HEK293T (cell line): ENCODE data around the gene SCAF4.
A peak's percentile ranks its signal among the peaks of the same experiment; 100 is the strongest.

ENCODE experiments used
- CTCF ChIA-PET: fragments of 350-600 bp; formaldehyde crosslinking; extraction: SDS; loops from one replicate; lab custom pipeline; 2021; ENCODE audit warnings: antibody characterized with exemption, inconsistent platforms; lab: Yijun Ruan, JAX
- POLR2A ChIA-PET: fragments of 350-600 bp; formaldehyde crosslinking; extraction: SDS; loops from one replicate; lab custom pipeline; 2020; ENCODE audit warnings: antibody characterized with exemption, inconsistent platforms; lab: Yijun Ruan, JAX
- DNase-seq: peaks from one replicate; pipeline ENCODE4 v3.0.0; 2012; ENCODE audit warnings: mixed read lengths; ENCODE audit errors: extremely low spot score
- ARNT ChIP-seq: fragments of 450-650 bp; IDR thresholded peaks from 2 replicates; pipeline ENCODE4 v1.6.1; 2017; ENCODE audit warnings: mild to moderate bottlenecking
- BHLHE40 ChIP-seq: fragments of 450-650 bp; IDR thresholded peaks from 2 replicates; pipeline ENCODE4 v1.6.1; 2016; ENCODE audit warnings: mild to moderate bottlenecking, moderate library complexity, borderline replicate concordance
- CTBP1 ChIP-seq: fragments of 450-650 bp; IDR thresholded peaks from 2 replicates; pipeline ENCODE4 v1.6.1; 2016; ENCODE audit warnings: borderline replicate concordance
- ELF4 ChIP-seq: fragments of 450-650 bp; IDR thresholded peaks from 2 replicates; pipeline ENCODE4 v1.6.1; 2017; ENCODE audit warnings: antibody characterized with exemption
- FOXA1 ChIP-seq: fragments of 450-650 bp; IDR thresholded peaks from 2 replicates; pipeline ENCODE4 v1.6.1; 2016; ENCODE audit warnings: mild to moderate bottlenecking
- FOXK2 ChIP-seq: fragments of 450-650 bp; IDR thresholded peaks from 2 replicates; pipeline ENCODE4 v1.6.1; 2016; ENCODE audit warnings: mild to moderate bottlenecking
- FOXM1 ChIP-seq: fragments of 450-650 bp; IDR thresholded peaks from 2 replicates; pipeline ENCODE4 v1.6.1; 2017; ENCODE audit warnings: mild to moderate bottlenecking, borderline replicate concordance
- HDGF ChIP-seq: fragments of 450-650 bp; IDR thresholded peaks from 2 replicates; pipeline ENCODE4 v1.6.1; 2017; ENCODE audit warnings: antibody characterized with exemption, borderline replicate concordance
- L3MBTL2 ChIP-seq: fragments of 450-650 bp; conservative IDR thresholded peaks from 2 replicates; pipeline ENCODE4 v1.6.1; 2016; ENCODE audit warnings: mild to moderate bottlenecking
- LEF1 ChIP-seq: fragments of 450-650 bp; IDR thresholded peaks from 2 replicates; pipeline ENCODE4 v1.6.1; 2017; ENCODE audit warnings: mild to moderate bottlenecking, borderline replicate concordance
- NFRKB ChIP-seq: fragments of 450-650 bp; IDR thresholded peaks from 2 replicates; pipeline ENCODE4 v1.6.1; 2016; ENCODE audit warnings: mild to moderate bottlenecking, moderate library complexity
- SP1 ChIP-seq: fragments of 450-650 bp; IDR thresholded peaks from 2 replicates; pipeline ENCODE4 v1.6.1; 2017
- SUZ12 ChIP-seq: fragments of 450-650 bp; IDR thresholded peaks from 2 replicates; pipeline ENCODE4 v1.6.1; 2016; ENCODE audit warnings: mild to moderate bottlenecking
- TARDBP ChIP-seq: fragments of 450-650 bp; IDR thresholded peaks from 2 replicates; pipeline ENCODE4 v1.6.1; 2016
- ZNF384 ChIP-seq: fragments of 450-650 bp; IDR thresholded peaks from 2 replicates; pipeline ENCODE4 v1.6.1; 2016
- TF ChIP-seq, protein P1 (sequence below): fragments of 450-650 bp; IDR thresholded peaks from 2 replicates; pipeline ENCODE4 v1.6.1; 2016

SCAF4 gene

DNA sequence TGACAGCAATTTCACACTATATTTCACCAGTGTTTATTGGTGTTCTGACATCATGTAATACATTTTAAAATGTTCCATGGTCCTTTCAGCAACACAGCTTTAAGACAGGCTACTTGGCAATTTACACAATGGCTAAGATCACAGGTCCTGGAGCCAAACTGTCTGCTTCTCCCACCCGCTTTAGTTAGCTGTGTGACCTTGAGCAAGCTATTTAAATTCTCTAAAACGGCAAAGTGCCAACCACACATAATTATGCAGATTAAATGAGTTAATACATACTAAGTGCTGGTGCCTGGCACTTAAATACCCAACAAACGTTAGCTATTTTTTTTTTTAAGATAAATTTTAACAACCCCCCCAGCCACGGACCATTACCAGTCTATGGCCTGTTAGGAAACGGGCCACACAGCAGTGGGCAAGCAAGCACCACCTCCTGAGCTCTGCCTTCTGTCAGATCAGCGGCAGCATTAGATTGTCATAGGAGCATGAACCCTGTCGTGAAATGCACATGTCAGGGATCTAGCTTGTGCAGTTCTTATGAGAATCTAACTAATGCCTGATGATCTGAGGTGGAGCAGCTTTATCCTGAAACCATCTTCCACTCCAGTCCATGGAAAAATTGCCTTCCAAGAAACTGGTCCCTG is 45.5 kb downstream of the SCAF4 start:
- POLR2A ChIA-PET = no interaction called here

DNA sequence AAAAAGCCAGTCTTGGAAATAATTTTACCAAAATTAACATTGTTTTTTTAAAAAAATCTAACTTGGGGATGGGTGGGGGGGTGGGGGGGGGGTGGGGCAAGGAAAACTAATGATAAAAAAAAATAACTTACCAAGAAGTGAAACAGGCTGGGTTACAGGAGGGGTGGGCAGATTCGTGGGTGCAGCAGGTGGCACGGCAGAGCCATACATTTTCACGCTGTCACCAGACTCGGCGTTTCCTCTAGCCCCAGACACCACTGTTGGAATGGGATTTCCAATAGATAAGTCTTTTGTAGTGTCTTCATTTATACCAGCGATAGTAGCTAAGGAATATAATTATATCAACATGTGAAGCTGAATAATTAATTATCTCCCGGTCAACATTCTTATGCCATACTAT is 47.0 kb downstream of the SCAF4 start:
- ChIA-PET POLR2A (no interaction called here), CTCF (no interaction called here)
- DNase-seq = no peak
- TF ChIP-seq L3MBTL2 = no peak

More for the DNA sequence above, 45.5 kb downstream of the SCAF4 start:
- no peak for DNase-seq
- CTCF ChIA-PET = interaction anchor here (0.6 kb wide), 1 partner anchor 56 kb away, joined by 3 read pairs; no protein-coding TSS in a partner anchor
- TF ChIP-seq, protein P1, sequence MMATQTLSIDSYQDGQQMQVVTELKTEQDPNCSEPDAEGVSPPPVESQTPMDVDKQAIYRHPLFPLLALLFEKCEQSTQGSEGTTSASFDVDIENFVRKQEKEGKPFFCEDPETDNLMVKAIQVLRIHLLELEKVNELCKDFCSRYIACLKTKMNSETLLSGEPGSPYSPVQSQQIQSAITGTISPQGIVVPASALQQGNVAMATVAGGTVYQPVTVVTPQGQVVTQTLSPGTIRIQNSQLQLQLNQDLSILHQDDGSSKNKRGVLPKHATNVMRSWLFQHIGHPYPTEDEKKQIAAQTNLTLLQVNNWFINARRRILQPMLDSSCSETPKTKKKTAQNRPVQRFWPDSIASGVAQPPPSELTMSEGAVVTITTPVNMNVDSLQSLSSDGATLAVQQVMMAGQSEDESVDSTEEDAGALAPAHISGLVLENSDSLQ = no peak
- TF ChIP-seq LEF1 (no peak), BHLHE40 (no peak), TARDBP (no peak), ARNT (no peak), SP1 (no peak), NFRKB (no peak), ELF4 (no peak), ZNF384 (no peak)

DNA sequence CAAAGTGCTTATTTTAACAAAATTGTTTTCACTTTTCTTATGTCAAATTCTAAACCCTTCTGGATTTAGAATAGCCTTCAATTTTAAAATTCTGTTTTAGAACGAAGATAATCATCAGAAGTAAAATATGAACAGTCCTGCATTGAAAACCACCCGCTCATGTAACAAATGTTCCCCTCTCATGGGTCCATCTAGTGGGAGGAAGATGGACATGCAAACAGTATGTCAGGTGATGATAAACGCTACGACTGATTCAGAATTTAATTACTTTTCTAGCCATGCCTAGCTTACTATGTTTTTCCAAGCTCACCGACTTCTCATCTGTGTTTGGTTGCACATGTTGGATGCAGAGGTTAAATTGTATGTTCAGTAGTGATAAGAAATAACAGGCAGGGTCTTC is 48.9 kb downstream of the SCAF4 start:
- no peak for DNase-seq
- no peak for TF ChIP-seq L3MBTL2
- TF ChIP-seq FOXK2 = no peak
- no peak for TF ChIP-seq FOXA1
- TF ChIP-seq, protein P1 = 0 out of 2 replicates have a peak, but pooled peaks have one; percentile 5
- no peak for TF ChIP-seq ZNF384
- ChIA-PET CTCF (no interaction called here), POLR2A (no interaction called here)

DNA sequence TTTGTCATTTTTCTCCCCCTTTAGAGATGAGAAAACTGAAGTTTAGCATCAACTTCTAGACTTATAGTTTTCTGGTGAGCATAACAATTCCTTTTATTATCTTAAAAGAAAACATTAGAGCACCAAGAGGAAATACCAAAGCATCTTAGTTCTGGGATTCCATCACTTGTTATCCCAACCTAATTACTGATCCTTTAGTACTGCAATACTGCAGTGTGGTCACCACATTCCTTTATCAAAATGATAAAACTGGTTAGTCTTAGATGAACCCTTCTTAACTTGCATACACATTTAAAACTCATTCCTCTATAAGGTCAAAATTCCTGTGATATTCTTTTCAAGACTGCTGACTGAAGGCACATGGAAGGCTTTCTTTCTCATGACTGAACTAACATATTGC is 49.3 kb downstream of the SCAF4 start:
- CTCF ChIA-PET = no interaction called here
- POLR2A ChIA-PET = no interaction called here
- TF ChIP-seq FOXM1 (no peak), HDGF (no peak), FOXK2 (no peak)

DNA sequence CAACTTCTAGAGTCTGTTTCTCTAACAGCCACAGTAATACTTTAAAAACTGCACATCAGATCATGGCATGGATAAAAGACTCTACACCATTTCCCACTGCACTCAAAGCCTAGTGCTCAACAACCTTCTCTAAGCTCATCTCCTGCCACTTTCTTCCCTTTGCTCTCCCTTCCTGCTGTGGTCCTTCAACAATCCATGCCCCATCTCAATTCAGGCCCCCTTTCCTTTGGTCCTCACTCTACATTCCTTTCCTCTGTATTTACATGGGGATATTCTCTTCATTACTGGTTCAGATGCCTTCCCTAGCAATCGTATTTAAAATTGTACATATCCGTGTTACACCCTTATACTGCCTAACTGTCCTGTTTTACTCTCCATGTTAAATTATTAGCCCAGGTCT is 53.4 kb downstream of the SCAF4 start:
- POLR2A ChIA-PET = no interaction called here

More for the DNA sequence above, 49.3 kb downstream of the SCAF4 start:
- DNase-seq = no peak

DNA sequence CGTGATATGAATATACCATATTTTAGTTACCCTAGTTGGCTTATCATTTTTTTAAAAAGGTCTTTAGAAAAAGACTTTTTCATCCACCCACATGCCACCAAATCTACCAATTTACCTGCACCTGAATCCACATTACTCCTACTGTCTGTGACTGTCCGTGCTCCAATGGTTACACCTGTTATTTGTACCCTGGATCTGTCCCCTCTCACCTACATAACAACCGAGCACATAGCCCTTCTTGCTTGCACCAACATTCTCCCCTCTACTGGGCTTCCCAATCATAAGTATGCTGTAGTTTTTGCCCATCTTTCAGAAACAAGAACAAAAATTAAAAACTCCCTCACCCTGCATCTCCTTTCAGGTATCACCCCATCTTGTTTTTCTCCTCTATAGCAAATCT is 54.9 kb downstream of the SCAF4 start:
- ChIA-PET CTCF (no interaction called here), POLR2A (no interaction called here)
- DNase-seq = no peak
- TF ChIP-seq ELF4 (no peak), SP1 (no peak), ZNF384 (no peak), LEF1 (no peak), L3MBTL2 (no peak), FOXM1 (no peak), HDGF (no peak), SUZ12 (no peak), CTBP1 (no peak), ARNT (no peak), BHLHE40 (no peak), NFRKB (no peak), TARDBP (no peak), FOXK2 (no peak), FOXA1 (no peak)
- TF ChIP-seq, protein P1 = no peak

More for the DNA sequence above, 53.4 kb downstream of the SCAF4 start:
- CTCF ChIA-PET = no interaction called here
- DNase-seq = no peak
- no peak for TF ChIP-seq FOXM1
- no peak for TF ChIP-seq HDGF
- TF ChIP-seq SUZ12 = no peak
- no peak for TF ChIP-seq NFRKB

DNA sequence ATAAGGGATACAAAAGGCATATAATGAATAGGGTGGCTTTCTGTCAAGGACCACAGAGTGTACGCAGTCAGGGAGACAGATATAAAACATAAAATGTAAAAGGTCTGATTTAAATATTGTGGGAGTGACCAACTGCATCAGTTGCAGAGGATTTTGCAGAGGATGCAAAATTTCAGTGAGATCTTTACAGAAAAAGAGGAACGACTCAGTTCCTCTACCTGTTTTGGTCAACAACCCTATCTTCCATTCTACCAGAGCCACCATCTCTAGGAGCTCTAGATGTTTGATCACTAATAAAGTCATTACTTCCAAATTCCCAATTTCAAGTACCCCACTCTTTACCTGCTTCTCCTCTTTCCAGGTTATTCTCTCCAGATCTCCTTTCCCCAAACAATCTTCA is 56.0 kb downstream of the SCAF4 start:
- CTCF ChIA-PET = interaction anchor here (0.6 kb wide), 1 partner anchor 55 kb away, joined by 3 read pairs; no protein-coding TSS in a partner anchor
- POLR2A ChIA-PET = no interaction called here
- no peak for DNase-seq
- TF ChIP-seq SP1 = no peak
- no peak for TF ChIP-seq TARDBP
- no peak for TF ChIP-seq FOXK2
- no peak for TF ChIP-seq LEF1
- no peak for TF ChIP-seq FOXA1
- TF ChIP-seq L3MBTL2 = no peak
- no peak for TF ChIP-seq BHLHE40
- no peak for TF ChIP-seq SUZ12
- no peak for TF ChIP-seq HDGF
- TF ChIP-seq CTBP1 = no peak
- no peak for TF ChIP-seq FOXM1
- TF ChIP-seq ARNT = no peak
- TF ChIP-seq, protein P1 = no peak
- no peak for TF ChIP-seq NFRKB
- no peak for TF ChIP-seq ELF4
- no peak for TF ChIP-seq ZNF384
